Mesenchymal stem cell (in vitro differentiated cells and primary cell): ENCODE measurements around the gene RNF112.

ENCODE experiments used
- DNase-seq: peaks from one replicate; pipeline ENCODE4 v3.0.0-alpha.2; 2013
- H2AFZ ChIP-seq: one replicate; pipeline ENCODE4 v1.6.1; 2013; ENCODE audit warnings: low read depth, mild to moderate bottlenecking, control low read depth, inconsistent platforms, low read length, moderate library complexity
- H2AK5ac ChIP-seq: 2 replicates; pipeline ENCODE4 v1.6.1; 2013; ENCODE audit warnings: low read length, moderate library complexity, mild to moderate bottlenecking, inconsistent platforms; ENCODE audit not compliant: severe bottlenecking
- H2BK120ac ChIP-seq: one replicate; pipeline ENCODE4 v1.6.1; 2013; ENCODE audit warnings: low read depth, mild to moderate bottlenecking, inconsistent platforms, low read length, moderate library complexity
- H2BK12ac ChIP-seq, 2 experiments: one replicate each; pipeline ENCODE4 v1.6.1; 2013; ENCODE audit warnings: inconsistent platforms in 2 of 2, low read length in 2 of 2, mild to moderate bottlenecking in 2 of 2, moderate library complexity in 2 of 2, control low read depth in 1 of 2
- H2BK15ac ChIP-seq: one replicate; pipeline ENCODE4 v1.6.1; 2013; ENCODE audit warnings: mild to moderate bottlenecking, low read depth, inconsistent platforms; ENCODE audit not compliant: poor library complexity, severe bottlenecking
- H2BK5ac ChIP-seq: 2 replicates; pipeline ENCODE4 v1.6.1; 2013; ENCODE audit warnings: low read depth, mild to moderate bottlenecking, low read length, control low read depth, inconsistent platforms; ENCODE audit not compliant: poor library complexity, severe bottlenecking
- H3K14ac ChIP-seq, 2 experiments: one replicate each; pipeline ENCODE4 v1.6.1; 2013; ENCODE audit warnings: inconsistent platforms in 2 of 2, low read length in 2 of 2, control low read depth in 1 of 2, mild to moderate bottlenecking in 1 of 2, moderate library complexity in 1 of 2
- H3K18ac ChIP-seq, 2 experiments: one replicate each; pipeline ENCODE4 v1.6.1; 2013; ENCODE audit warnings: inconsistent platforms in 2 of 2, low read length in 2 of 2, control low read depth in 1 of 2, low read depth in 1 of 2, mild to moderate bottlenecking in 1 of 2
- H3K23ac ChIP-seq, 2 experiments: one replicate each; pipeline ENCODE4 v1.6.1; 2013; ENCODE audit warnings: inconsistent platforms in 2 of 2, low read length in 2 of 2, mild to moderate bottlenecking in 2 of 2, moderate library complexity in 2 of 2, control low read depth in 1 of 2
- H3K27ac ChIP-seq: 2 replicates; pipeline ENCODE4 v1.5.1; 2013; ENCODE audit warnings: mild to moderate bottlenecking, moderate library complexity, low read length, control low read depth, inconsistent platforms; ENCODE audit not compliant: poor library complexity, severe bottlenecking
- H3K27me3 ChIP-seq, 2 experiments: 2 replicates each; pipeline versions ENCODE4 v1.6.1 to v1.7.0; 2013; ENCODE audit warnings: low read length in 2 of 2, mild to moderate bottlenecking in 2 of 2, moderate library complexity in 2 of 2, control low read depth in 1 of 2, inconsistent platforms in 1 of 2; ENCODE audit not compliant: control insufficient read depth in 1 of 2, insufficient read depth in 1 of 2
- H3K36me3 ChIP-seq, 2 experiments: 2 replicates each; pipeline versions ENCODE4 v1.6.1 to v1.7.0; 2013; ENCODE audit warnings: low read length in 2 of 2, control low read depth in 1 of 2, inconsistent platforms in 1 of 2, low read depth in 1 of 2, mild to moderate bottlenecking in 1 of 2; ENCODE audit not compliant: insufficient read depth in 2 of 2, control insufficient read depth in 1 of 2
- H3K4ac ChIP-seq, 2 experiments: one replicate each; pipeline ENCODE4 v1.6.1; 2013; ENCODE audit warnings: inconsistent platforms in 2 of 2, low read length in 2 of 2, mild to moderate bottlenecking in 2 of 2, moderate library complexity in 2 of 2, control low read depth in 1 of 2, low read depth in 1 of 2
- H3K4me1 ChIP-seq: 2 replicates; pipeline ENCODE4 v1.6.1; 2013; ENCODE audit warnings: low read depth, low read length, control low read depth; ENCODE audit not compliant: control insufficient read depth, insufficient read depth
- H3K4me2 ChIP-seq: 2 replicates; pipeline ENCODE4 v1.6.1; 2013; ENCODE audit warnings: low read length, mild to moderate bottlenecking, inconsistent platforms; ENCODE audit not compliant: poor library complexity, severe bottlenecking
- H3K4me3 ChIP-seq, 2 experiments: 2 replicates each; pipeline versions ENCODE4 v1.5.1 to v1.7.0; 2013; ENCODE audit warnings: low read length in 2 of 2, mild to moderate bottlenecking in 2 of 2, control low read depth in 1 of 2, low read depth in 1 of 2; ENCODE audit not compliant: insufficient read depth in 1 of 2
- H3K79me1 ChIP-seq: replicated peaks from 2 replicates; pipeline ENCODE4 v1.6.1; 2013; ENCODE audit warnings: mild to moderate bottlenecking, control low read depth, low read length, inconsistent platforms; ENCODE audit not compliant: poor library complexity, severe bottlenecking
- H3K9ac ChIP-seq: 2 replicates; pipeline ENCODE4 v1.7.0; 2013; ENCODE audit warnings: mild to moderate bottlenecking, low read length, moderate library complexity
- H3K9me3 ChIP-seq: 2 replicates; pipeline ENCODE4 v1.7.0; 2013; ENCODE audit warnings: mild to moderate bottlenecking, low read length; ENCODE audit not compliant: control insufficient read depth
- H4K8ac ChIP-seq: one replicate; pipeline ENCODE4 v1.6.1; 2013; ENCODE audit warnings: inconsistent platforms, mild to moderate bottlenecking, low read length, moderate library complexity
- H4K91ac ChIP-seq: one replicate; pipeline ENCODE4 v1.6.1; 2013; ENCODE audit warnings: mild to moderate bottlenecking, low read length, inconsistent platforms
- WGBS: methylation state at CpG from one replicate; pipeline ENCODE4 v1.1.7; 2013; ENCODE audit warnings: mixed read lengths; 5-methylcytosine and 5-hydroxymethylcytosine counted together

RNF112 gene

GRCh38 chr17:19447085-19447583 lies 36.1 kb downstream of the RNF112 start:
- H3K9ac ChIP-seq = peak overlapping the region; percentile 77
- peak overlapping the region in 1 of 2 experiments; percentile 92 for H3K14ac ChIP-seq
- no peak overlapping the region for H3K4me2 ChIP-seq
- peak overlapping the region; percentile 91 for H2AFZ ChIP-seq
- no peaks in the 10 kb centered on the region for H3K79me1 ChIP-seq
- H3K4ac ChIP-seq = peak overlapping the region; percentile 79 to 96
- peak overlapping the region; percentile 90 for H4K8ac ChIP-seq
- H3K27ac ChIP-seq = no peak overlapping the region
- peak overlapping the region; percentile 98 for H4K91ac ChIP-seq
- peaks cover 2% of the 10 kb centered on the region for H3K4me1 ChIP-seq
- peak overlapping the region; percentile 38 for H2AK5ac ChIP-seq
- H2BK120ac ChIP-seq = peak overlapping the region; percentile 69
- H3K4me3 ChIP-seq = no peak overlapping the region
- H3K27me3 ChIP-seq = peaks cover 0 to 2% of the 10 kb centered on the region in 2 experiments
- H3K36me3 ChIP-seq = no peaks in the 10 kb centered on the region
- no peak overlapping the region for H3K23ac ChIP-seq
- no peak overlapping the region for H2BK5ac ChIP-seq
- H2BK12ac ChIP-seq = peak overlapping the region; percentile 91 to 100
- H3K9me3 ChIP-seq = peaks cover 10% of the 10 kb centered on the region
- peak; percentile 82 for DNase-seq
- no peak overlapping the region for H2BK15ac ChIP-seq
- H3K18ac ChIP-seq = peak overlapping the region; percentile 65 to 98
- 26% methylated on average over 3 of the region's 3 CpGs for WGBS

DNA sequence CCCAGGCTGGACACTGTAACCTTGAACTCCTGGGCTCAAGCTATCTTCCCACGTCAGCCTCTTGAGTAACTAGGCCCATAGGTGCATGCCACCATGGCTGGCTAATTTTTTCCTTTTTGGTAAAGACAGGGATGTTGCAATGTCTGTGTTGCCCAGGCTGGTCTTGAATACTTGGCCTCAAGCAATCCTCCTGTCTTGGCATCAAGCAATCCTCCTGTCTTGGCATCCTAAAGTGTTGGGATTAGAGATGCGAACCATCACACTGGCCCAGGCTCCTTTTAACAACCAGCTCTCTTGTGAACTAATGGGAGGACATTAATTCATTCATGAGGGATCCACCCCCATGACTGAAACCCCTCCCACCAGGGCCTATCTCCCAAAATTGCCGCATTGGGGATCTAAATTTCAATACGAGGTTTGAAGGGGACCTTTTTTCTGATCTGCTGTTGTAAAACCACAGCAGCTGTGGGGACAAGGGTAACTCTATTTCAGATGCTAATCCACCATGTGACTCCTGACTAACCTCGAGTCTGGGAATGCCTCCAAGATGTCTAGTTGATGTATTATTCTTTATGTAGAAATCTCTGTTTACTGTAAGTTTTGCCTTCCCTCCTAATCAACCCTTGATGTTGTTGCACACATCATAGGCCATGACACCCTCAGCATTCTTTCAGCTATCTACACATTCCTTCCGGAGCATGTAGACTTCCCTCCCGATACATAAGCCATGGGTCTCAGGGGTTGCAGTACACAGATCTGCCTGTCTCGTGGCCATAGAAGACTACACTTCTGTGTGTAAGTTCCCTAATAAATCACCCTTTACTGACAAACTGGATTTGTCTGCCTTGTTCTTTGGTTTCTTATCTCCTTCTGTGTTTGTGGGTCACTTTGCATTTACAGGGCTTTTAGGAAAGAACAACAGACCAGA lies 37.6 kb downstream of the RNF112 start:
- H3K4ac ChIP-seq = peak overlapping the region; percentile 98 to 99
- peaks cover 2% of the 10 kb centered on the region for H3K9me3 ChIP-seq
- peak overlapping the region; percentile 95 for H4K8ac ChIP-seq
- H3K4me1 ChIP-seq = peaks cover 2% of the 10 kb centered on the region
- peak overlapping the region in 1 of 2 experiments; percentile 44 for H3K4me3 ChIP-seq
- no peak overlapping the region for H3K23ac ChIP-seq
- H4K91ac ChIP-seq = peak overlapping the region; percentile 90
- peak overlapping the region; percentile 67 to 99 for H2BK12ac ChIP-seq
- peak overlapping the region; percentile 88 for H2BK120ac ChIP-seq
- H3K79me1 ChIP-seq = no peaks in the 10 kb centered on the region
- H3K27me3 ChIP-seq = peaks cover 0 to 16% of the 10 kb centered on the region in 2 experiments
- H2BK5ac ChIP-seq = peak overlapping the region; percentile 33
- no peak overlapping the region for H3K27ac ChIP-seq
- H3K4me2 ChIP-seq = no peak overlapping the region
- peak overlapping the region; percentile 49 to 99 for H3K18ac ChIP-seq
- no peaks in the 10 kb centered on the region for H3K36me3 ChIP-seq
- no peak overlapping the region for H2AK5ac ChIP-seq
- no peak overlapping the region for H2BK15ac ChIP-seq
- H3K14ac ChIP-seq = no peak overlapping the region
- peak overlapping the region; percentile 77 for H3K9ac ChIP-seq
- peak; percentile 98 for DNase-seq
- WGBS = 39% methylated on average over 5 of the region's 8 CpGs
- no peak overlapping the region for H2AFZ ChIP-seq

- no peaks in the 10 kb centered on the region for H3K36me3 ChIP-seq
- no peak overlapping the region for H3K4me3 ChIP-seq
- no peak overlapping the region for H2AK5ac ChIP-seq
- peak overlapping the region; percentile 54 to 90 for H3K18ac ChIP-seq
- H3K4ac ChIP-seq = peak overlapping the region; percentile 67 to 98
- no peaks in the 10 kb centered on the region for H3K9me3 ChIP-seq
- no peak overlapping the region for H3K27ac ChIP-seq
- H3K79me1 ChIP-seq = no peaks in the 10 kb centered on the region
- no peak overlapping the region for H2BK5ac ChIP-seq
- H2BK12ac ChIP-seq = peak overlapping the region; percentile 33 to 98
- H3K23ac ChIP-seq = no peak overlapping the region
- no peak overlapping the region for H3K4me2 ChIP-seq
- H2AFZ ChIP-seq = no peak overlapping the region
- peaks cover 0 to 26% of the 10 kb centered on the region in 2 experiments for H3K27me3 ChIP-seq
- DNase-seq = peak; percentile 36
- no peak overlapping the region for H2BK15ac ChIP-seq
- H4K91ac ChIP-seq = peak overlapping the region; percentile 90
- peak overlapping the region; percentile 78 for H2BK120ac ChIP-seq
- peak overlapping the region in 1 of 2 experiments; percentile 44 for H3K14ac ChIP-seq
- H4K8ac ChIP-seq = peak overlapping the region; percentile 19
- WGBS = 97% methylated on average over 2 of the region's 4 CpGs
- H3K9ac ChIP-seq = peak overlapping the region; percentile 70
- H3K4me1 ChIP-seq = peaks cover 2% of the 10 kb centered on the region
Measured at GRCh38 chr17:19449656-19450055, 38.6 kb downstream of the RNF112 start.

DNA sequence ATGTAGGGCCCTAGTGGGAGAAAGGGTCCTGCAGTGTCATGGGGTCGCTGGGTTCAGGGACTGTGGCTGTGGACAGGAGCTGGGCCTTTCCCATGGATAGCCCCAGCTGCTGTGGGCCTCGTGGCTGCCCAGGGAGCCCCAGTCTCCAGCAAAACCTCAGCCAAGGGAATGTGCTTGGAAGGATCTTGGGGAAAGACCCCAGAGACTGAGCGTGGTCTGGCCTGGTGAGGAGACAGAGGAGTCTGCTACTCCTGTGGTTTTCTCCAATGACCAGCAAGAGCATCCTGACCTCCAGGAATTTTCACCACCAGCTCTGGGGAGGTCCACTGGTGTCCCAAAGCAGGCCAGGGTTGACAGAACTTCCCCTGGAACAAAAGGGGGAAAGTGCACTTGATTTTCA lies 42.3 kb downstream of the RNF112 start:
- DNase-seq = no peak
- 77% methylated on average over 3 of the region's 3 CpGs for WGBS
- Histone ChIP-seq H3K27me3 (peaks cover 0 to 59% of the 10 kb centered on the region in 2 experiments), H3K4me3 (no peak overlapping the region), H4K91ac (no peak overlapping the region), H4K8ac (no peak overlapping the region), H3K9ac (no peak overlapping the region), H3K14ac (no peak overlapping the region), H3K4me1 (no peaks in the 10 kb centered on the region), H2BK120ac (no peak overlapping the region), H2BK12ac (peak overlapping the region in 1 of 2 experiments; percentile 34), H3K18ac (peak overlapping the region in 1 of 2 experiments; percentile 58), H3K4ac (no peak overlapping the region), H3K23ac (no peak overlapping the region), H2AFZ (no peak overlapping the region), H3K4me2 (no peak overlapping the region), H2AK5ac (no peak overlapping the region), H3K79me1 (no peaks in the 10 kb centered on the region), H3K36me3 (no peaks in the 10 kb centered on the region), H3K27ac (no peak overlapping the region), H2BK15ac (no peak overlapping the region), H3K9me3 (no peaks in the 10 kb centered on the region), H2BK5ac (no peak overlapping the region)
